H1 (cell line): Measurements from ENCODE around the gene GALNT2. TPM values are rescaled to one million over a fixed set of nuclear protein-coding genes. Genes with fewer than 3 reads are reported as not detected.

Experiments used
- CTCF ChIA-PET: fragments of 300-600 bp; sonication (Branson Sonifier 250); formaldehyde crosslinking; loops from one replicate; lab custom pipeline; 2021; ENCODE audit not compliant: partially characterized antibody; lab: Charles Lee
- POLR2A ChIA-PET: fragments of 300-600 bp; sonication (Branson Sonifier 250); formaldehyde crosslinking; loops from one replicate; lab custom pipeline; 2021; ENCODE audit warnings: inconsistent platforms; ENCODE audit not compliant: partially characterized antibody; lab: Charles Lee
- DNase-seq, 2 experiments: peaks; one replicate each; pipeline versions ENCODE4 v3.0.0 to v3.0.0-alpha.2; 2010 to 2022; ENCODE audit warnings: low spot score in 2 of 2, low read depth in 1 of 2, mixed read lengths in 1 of 2
- FAIRE-seq: peaks from 2 replicates; lab custom pipeline; 2011; peaks lifted over from hg19 to GRCh38; lab: Jason Lieb, UNC
- H2AFZ ChIP-seq: 2 replicates; pipeline ENCODE4 v1.8.1; 2012; ENCODE audit warnings: low read length, inconsistent platforms
- H2AK5ac ChIP-seq: 2 replicates; pipeline ENCODE4 v1.6.1; 2013; ENCODE audit warnings: low read depth, low read length
- H2BK120ac ChIP-seq: replicated peaks from 2 replicates; pipeline ENCODE3; 2013; ENCODE audit warnings: low read depth, low read length, inconsistent platforms
- H2BK12ac ChIP-seq: 2 replicates; pipeline ENCODE4 v1.6.1; 2013; ENCODE audit warnings: low read depth, low read length
- H2BK15ac ChIP-seq: 2 replicates; pipeline ENCODE4 v1.6.1; 2013; ENCODE audit warnings: low read length
- H2BK20ac ChIP-seq: 2 replicates; pipeline ENCODE4 v1.6.1; 2013; ENCODE audit warnings: low read length
- H2BK5ac ChIP-seq: 2 replicates; pipeline ENCODE4 v1.6.1; 2013; ENCODE audit warnings: low read depth, low read length
- H3K14ac ChIP-seq: 2 replicates; pipeline ENCODE4 v1.6.1; 2013; ENCODE audit warnings: inconsistent platforms; ENCODE audit not compliant: insufficient read length
- H3K18ac ChIP-seq: 2 replicates; pipeline ENCODE4 v1.6.1; 2013; ENCODE audit warnings: low read length; ENCODE audit errors: extremely low read depth
- H3K23ac ChIP-seq: 2 replicates; pipeline ENCODE4 v1.6.1; 2013; ENCODE audit warnings: inconsistent platforms; ENCODE audit not compliant: insufficient read length
- H3K23me2 ChIP-seq: 2 replicates; pipeline ENCODE4 v1.6.1; 2013; ENCODE audit warnings: low read depth, low read length
- H3K27ac ChIP-seq: 2 replicates; pipeline ENCODE4 v1.6.1; 2011; ENCODE audit warnings: low read depth, low read length, inconsistent platforms
- H3K27me3 ChIP-seq, 4 experiments: replicated peaks in 1 of 4; 1 replicate in 1 of 4; 2 replicates in 3 of 4; pipeline versions ENCODE4 v1.6.1 to v1.8.1; 2011 to 2013; ENCODE audit warnings: low read length in 3 of 4, mild to moderate bottlenecking in 3 of 4, inconsistent platforms in 2 of 4, mixed read lengths in 2 of 4, moderate library complexity in 1 of 4; ENCODE audit not compliant: control insufficient read depth in 3 of 4, insufficient read depth in 3 of 4; ENCODE audit errors: extremely low read depth in 1 of 4
- H3K36me3 ChIP-seq, 4 experiments: 2 replicates each; pipeline versions ENCODE4 v1.6.1 to v1.8.1; 2011 to 2013; ENCODE audit warnings: mild to moderate bottlenecking in 4 of 4, low read length in 3 of 4, moderate library complexity in 2 of 4, control low read depth in 1 of 4, inconsistent platforms in 1 of 4; ENCODE audit not compliant: insufficient read depth in 4 of 4, control insufficient read depth in 2 of 4
- H3K4ac ChIP-seq: replicated peaks from 2 replicates; pipeline ENCODE3; 2013; ENCODE audit warnings: low read length, low read depth, mixed read lengths, inconsistent platforms; ENCODE audit not compliant: insufficient read length
- H3K4me1 ChIP-seq, 4 experiments: replicated peaks in 1 of 4; 1 replicate in 1 of 4; 2 replicates in 3 of 4; pipeline versions ENCODE4 v1.6.1 to v1.8.1; 2011 to 2013; ENCODE audit warnings: low read length in 3 of 4, inconsistent platforms in 2 of 4, mixed read lengths in 1 of 4; ENCODE audit not compliant: insufficient read depth in 4 of 4, control insufficient read depth in 3 of 4
- H3K4me2 ChIP-seq, 2 experiments: 2 replicates each; pipeline versions ENCODE4 v1.6.1 to v1.8.1; 2011 to 2013; ENCODE audit warnings: low read depth in 2 of 2, low read length in 2 of 2, control low read depth in 1 of 2, inconsistent platforms in 1 of 2, mild to moderate bottlenecking in 1 of 2; ENCODE audit not compliant: insufficient read depth in 1 of 2
- H3K4me3 ChIP-seq, 4 experiments: fragments of 200-600, 300-600 bp in 1 of 4; sonication (generic), shearing (Covaris generic), sonication (Bioruptor Twin) in 1 of 4; 2 replicates each; pipeline versions ENCODE4 v1.5.1 to v1.8.1; 2011 to 2016; ENCODE audit warnings: low read length in 4 of 4, low read depth in 3 of 4, control low read depth in 2 of 4, inconsistent platforms in 2 of 4, mild to moderate bottlenecking in 2 of 4, mixed read lengths in 1 of 4, moderate library complexity in 1 of 4; ENCODE audit not compliant: insufficient read depth in 2 of 4; ENCODE audit errors: extremely low read depth in 1 of 4
- H3K56ac ChIP-seq: replicated peaks from 2 replicates; pipeline ENCODE3; 2013; ENCODE audit warnings: low read depth, mild to moderate bottlenecking, mixed read lengths, low read length, inconsistent platforms; ENCODE audit not compliant: insufficient read length
- H3K79me1 ChIP-seq: 2 replicates; pipeline ENCODE4 v1.6.1; 2013; ENCODE audit warnings: low read depth, low read length, control low read depth
- H3K79me2 ChIP-seq, 2 experiments: 2 replicates each; pipeline versions ENCODE4 v1.6.1 to v1.8.1; 2012 to 2013; ENCODE audit warnings: low read length in 2 of 2, mild to moderate bottlenecking in 2 of 2, inconsistent platforms in 1 of 2; ENCODE audit not compliant: insufficient read depth in 2 of 2, control insufficient read depth in 1 of 2
- H3K9ac ChIP-seq, 4 experiments: replicated peaks in 1 of 4; 1 replicate in 1 of 4; 2 replicates in 3 of 4; pipeline versions ENCODE4 v1.6.1 to v1.8.1; 2011 to 2013; ENCODE audit warnings: low read depth in 3 of 4, low read length in 3 of 4, control low read depth in 2 of 4, mild to moderate bottlenecking in 2 of 4, moderate library complexity in 2 of 4, inconsistent platforms in 1 of 4; ENCODE audit errors: extremely low read depth in 1 of 4
- H3K9me3 ChIP-seq, 2 experiments: 2 replicates each; pipeline versions ENCODE4 v1.6.1 to v1.8.1; 2012 to 2013; ENCODE audit warnings: mild to moderate bottlenecking in 2 of 2, moderate library complexity in 2 of 2, control low read depth in 1 of 2, inconsistent platforms in 1 of 2, low read depth in 1 of 2, low read length in 1 of 2, mixed read lengths in 1 of 2; ENCODE audit not compliant: insufficient read depth in 2 of 2
- H4K20me1 ChIP-seq, 2 experiments: replicated peaks in 1 of 2; 2 replicates each; pipeline versions ENCODE3 to v1.8.1; 2011 to 2013; ENCODE audit warnings: inconsistent platforms in 2 of 2, low read length in 2 of 2, mild to moderate bottlenecking in 1 of 2; ENCODE audit not compliant: insufficient read depth in 2 of 2, control insufficient read depth in 1 of 2
- H4K5ac ChIP-seq: 2 replicates; pipeline ENCODE4 v1.6.1; 2013; ENCODE audit warnings: low read length, low read depth, mixed read lengths, inconsistent platforms; ENCODE audit not compliant: insufficient read length
- H4K8ac ChIP-seq: 2 replicates; pipeline ENCODE4 v1.8.0; 2013; ENCODE audit warnings: mild to moderate bottlenecking, moderate library complexity, low read length, inconsistent platforms; ENCODE audit not compliant: insufficient read depth; ENCODE audit errors: extremely low read depth
- H4K91ac ChIP-seq: replicated peaks from 2 replicates; pipeline ENCODE3; 2013; ENCODE audit warnings: low read length, mixed read lengths, inconsistent platforms; ENCODE audit not compliant: insufficient read length
- KDM5A ChIP-seq: fragments of 200-600 bp; IDR thresholded peaks from 2 replicates; pipeline ENCODE4 v1.7.1; 2012; ENCODE audit warnings: mild to moderate bottlenecking, low read length, inconsistent platforms, mixed read lengths
- NANOG ChIP-seq: IDR thresholded peaks from 2 replicates; pipeline ENCODE4 v1.6.1; 2011; ENCODE audit warnings: low read length, low read depth, mild to moderate bottlenecking, inconsistent platforms; ENCODE audit not compliant: insufficient read depth, poor library complexity, severe bottlenecking
- WGBS, 2 experiments: shearing (Covaris generic) in 1 of 2; methylation state at CpG; one replicate each; pipeline versions ENCODE4 v1.1.6 to v1.1.7; 2013 to 2015; ENCODE audit warnings: low lambda C conversion rate in 2 of 2, mixed read lengths in 2 of 2, inconsistent platforms in 1 of 2, low coverage in 1 of 2, missing lambda C conversion rate in 1 of 2; ENCODE audit not compliant: insufficient replicate concordance in 2 of 2, insufficient coverage in 1 of 2, insufficient read length in 1 of 2; ENCODE audit errors: extremely low coverage in 1 of 2, missing lambda C conversion rate in 1 of 2; 5-methylcytosine and 5-hydroxymethylcytosine counted together
- polyA plus RNA-seq, 7 experiments: library from polyadenylated mRNA; depleted of rRNA in 3 of 7; stranded (reverse) in 5 of 7; unstranded in 2 of 7; fragments of >200 nt in 5 of 7; fragments of 200-250 nt in 2 of 7; gene quantifications; 1 replicate in 5 of 7; 2 replicates in 1 of 7; 4 replicates in 1 of 7; pipeline versions ENCODE4 v1.2.1 to v1.2.3, GENCODE V29; 2011 to 2013; ENCODE audit warnings: missing spikeins in 2 of 7, mixed read lengths in 2 of 7
- total RNA-seq: library from RNA; stranded (reverse); fragmentation: NEBNext Ultra II Directional; extraction: Animal tissue kit (Norgen Biotek cat#: 25700); gene quantifications from 2 replicates; pipeline ENCODE4 v1.2.1, GENCODE V29; 2021

GALNT2 gene
- total and polyA plus RNA-seq, 2 of the 8 experiments (the other 6 are each of a cell fraction or from before 2014, with no cell fraction given), result 34.5 to 75.3 TPM

DNA sequence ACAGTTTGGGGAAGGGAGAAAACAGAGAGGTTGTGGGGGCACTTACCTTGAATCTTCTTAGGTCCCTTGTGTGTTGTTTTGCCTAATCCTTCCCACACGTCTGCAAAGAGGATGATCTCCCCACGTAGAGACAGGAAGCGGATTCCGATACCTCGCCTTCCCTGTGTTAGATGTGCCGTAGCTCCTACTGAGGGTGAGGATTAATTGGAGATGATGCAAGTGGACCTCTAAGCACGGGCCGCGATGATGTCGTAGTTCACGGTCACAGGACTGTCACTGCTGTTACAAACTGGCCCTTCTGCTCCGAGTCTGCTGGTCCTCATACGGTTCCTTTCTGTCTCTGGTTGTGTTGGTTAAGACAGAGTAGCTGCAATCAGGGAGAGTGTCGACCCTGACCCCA is 27.7 kb downstream of the GALNT2 start:
- DNase-seq, result no peak
- Histone ChIP-seq H2AFZ (no peak overlapping the region), H2AK5ac (no peak overlapping the region), H2BK5ac (0 out of 2 replicates have a peak overlapping the region, but pooled peaks have one; percentile 22), H3K4me1 (peaks cover 0 to 6% (median 2%) of the 10 kb centered on the region in 4 experiments; a peak in 3 of 7 replicates), H3K9ac (peak overlapping the region in 1 of 4 experiments; percentile 44; a peak in 2 of 7 replicates), H3K56ac (no peak overlapping the region), H3K18ac (no peak overlapping the region), H3K23me2 (no peaks in the 10 kb centered on the region), H3K27ac (no peak overlapping the region), H2BK20ac (no peak overlapping the region), H3K27me3 (no peaks in the 10 kb centered on the region), H4K20me1 (peaks cover 0 to 3% of the 10 kb centered on the region in 2 experiments), H3K9me3 (no peaks in the 10 kb centered on the region), H3K36me3 (no peaks in the 10 kb centered on the region), H3K79me1 (peaks cover 4% of the 10 kb centered on the region; the same call in 1 of the 2 replicates), H3K4me2 (no peak overlapping the region), H4K5ac (no peak overlapping the region), H3K4ac (no peak overlapping the region), H2BK12ac (no peak overlapping the region), H3K23ac (no peak overlapping the region), H4K91ac (no peak overlapping the region), H2BK120ac (no peak overlapping the region), H3K14ac (no peak overlapping the region), H2BK15ac (no peak overlapping the region; the same call in 1 of the 2 replicates), H3K4me3 (no peak overlapping the region), H4K8ac (no peak overlapping the region), H3K79me2 (peaks cover 0 to 78% of the 10 kb centered on the region in 2 experiments; a peak in 2 of 4 replicates)
- ChIA-PET CTCF (interaction anchor here (0.8 to 1.4 kb wide), 2 partner anchors 9 to 120 kb away, joined by 3 read pairs; no protein-coding TSS in a partner anchor), POLR2A (interaction anchor here (1.0 kb wide), 1 partner anchor 13 kb away, joined by 3 read pairs; no protein-coding TSS in a partner anchor)
- FAIRE-seq, result no peak
- WGBS, 2 experiments, result 94% methylated on average over 14 of the region's 14 CpGs; no CpG with 5 or more reads in 1 of the 2 experiments
- no peak for TF ChIP-seq KDM5A
- TF ChIP-seq NANOG, result no peak
